Stimulated activated CD4-positive, alpha-beta T cell treated with anti-CD3 and anti-CD28 coated beads, TNF-alpha, amount 100 ng/mL, for 4 hours (primary cell): ENCODE measurements around the gene URB2.
A peak's percentile ranks its signal among the peaks of the same experiment; 100 is the strongest.

ENCODE experiments used
- DNase-seq, 3 experiments: peaks; one replicate each; pipeline ENCODE4 v3.0.0-alpha.2; 2020; ENCODE audit warnings: low read depth in 3 of 3

URB2 gene

DNA sequence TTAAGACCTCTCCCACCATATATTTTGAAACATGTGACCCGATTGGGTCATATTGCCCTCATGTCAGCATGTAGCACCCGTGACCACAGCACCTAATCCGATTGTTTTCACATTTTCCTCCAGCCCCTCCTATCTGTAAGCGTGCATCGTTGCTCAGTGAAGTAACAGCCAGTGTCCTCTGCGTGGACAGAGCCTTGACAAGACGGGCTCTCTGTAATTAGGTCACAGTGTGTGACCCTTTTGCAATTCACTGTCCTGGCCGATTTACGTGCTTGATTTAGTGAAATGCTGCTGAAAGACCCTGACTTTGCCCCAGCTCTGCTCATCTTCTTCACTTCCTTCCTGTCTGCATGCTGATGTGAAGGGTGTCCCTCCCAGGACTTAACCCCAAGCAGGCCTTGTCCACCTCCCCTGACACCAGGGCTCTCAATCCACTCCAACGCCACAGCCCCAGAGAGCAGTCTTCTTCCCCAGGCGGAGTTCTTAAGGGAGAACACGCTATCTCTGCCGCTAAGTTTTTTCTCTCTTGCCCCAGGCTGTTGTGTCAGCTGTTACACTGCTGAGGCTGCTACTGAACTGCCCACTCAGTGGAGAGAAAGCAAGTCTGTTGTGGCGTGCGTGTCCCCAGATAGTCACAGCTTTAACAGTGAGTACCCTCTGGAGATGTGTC, 19.4 kb downstream of the URB2 start:
- DNase-seq, result no peak

DNA sequence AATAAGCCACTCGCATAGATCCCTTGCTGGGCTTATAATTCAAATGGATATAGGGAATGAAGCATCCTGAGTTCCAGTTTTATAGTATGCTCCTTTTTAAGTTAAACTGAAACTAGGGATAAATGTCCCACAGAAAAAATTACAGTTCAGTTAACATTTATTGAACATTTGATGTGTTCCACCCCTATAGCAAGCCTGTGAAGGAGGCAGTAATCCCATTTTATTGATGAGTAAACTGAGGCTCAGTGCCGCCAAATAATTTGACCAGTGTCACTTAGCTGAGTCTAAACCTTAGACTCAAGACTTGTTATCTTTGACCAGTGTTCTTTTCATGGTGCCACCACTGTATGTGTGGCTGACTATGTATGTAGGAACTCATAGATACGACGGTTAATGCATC, 22.4 kb downstream of the URB2 start:
- no peak for DNase-seq

DNA sequence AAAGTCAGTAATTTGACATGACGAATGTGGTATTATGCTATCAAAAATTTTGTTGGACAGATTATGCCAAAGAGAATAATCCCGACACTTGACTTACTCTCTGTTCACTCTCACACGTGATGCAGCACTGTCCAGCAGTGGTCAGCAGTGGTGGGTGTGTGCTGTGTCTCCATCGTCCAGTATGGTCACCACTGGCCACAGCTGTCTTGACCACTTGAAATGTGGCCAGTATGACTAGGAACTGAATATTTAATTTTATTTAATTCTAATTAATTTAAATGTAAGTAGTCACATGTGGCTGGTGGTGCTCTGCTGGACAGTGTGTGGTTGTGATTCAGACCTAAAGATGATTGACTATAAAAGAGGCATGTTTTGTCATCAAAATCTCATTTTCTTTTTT, 24.0 kb downstream of the URB2 start:
- no peak for DNase-seq

DNA sequence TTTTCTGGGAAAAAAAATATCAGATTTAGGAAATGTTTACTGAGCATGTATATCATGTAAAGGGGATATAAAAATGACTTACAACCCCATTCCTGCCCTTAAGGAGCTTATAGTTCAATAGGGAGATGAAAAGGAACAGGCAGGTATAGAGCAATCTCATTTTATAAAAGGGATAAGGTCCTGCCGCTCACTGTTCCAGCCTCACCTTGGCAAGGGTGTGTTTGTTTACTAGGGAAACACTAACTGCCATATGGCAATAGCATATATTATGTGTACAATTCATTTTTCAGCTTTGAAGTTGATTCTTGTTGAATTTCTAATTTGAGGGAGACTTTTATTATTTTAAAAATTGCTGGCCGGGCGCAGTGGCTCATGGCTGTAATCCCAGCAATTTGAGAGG, 25.5 kb downstream of the URB2 start:
- DNase-seq, result no peak

DNA sequence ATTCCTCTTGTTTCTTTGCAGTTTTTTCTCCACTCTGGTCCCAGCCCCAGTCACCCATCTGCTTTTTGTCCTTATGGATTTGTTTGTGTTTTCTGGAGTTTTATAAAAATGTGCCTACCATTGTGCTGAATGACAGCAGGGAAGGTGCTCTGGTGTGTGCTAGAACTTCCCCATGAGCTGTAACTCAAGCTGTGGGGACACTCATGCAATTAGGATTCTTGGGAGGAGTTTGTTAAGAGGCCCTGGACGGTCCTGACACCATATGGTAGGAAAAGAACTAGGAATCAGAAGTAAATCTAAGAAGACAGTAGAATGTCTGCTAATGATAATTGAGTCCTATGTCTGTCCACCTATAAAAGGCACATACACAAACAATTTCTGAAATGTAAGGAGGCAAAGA, 27.4 kb downstream of the URB2 start:
- DNase-seq, result no peak

DNA sequence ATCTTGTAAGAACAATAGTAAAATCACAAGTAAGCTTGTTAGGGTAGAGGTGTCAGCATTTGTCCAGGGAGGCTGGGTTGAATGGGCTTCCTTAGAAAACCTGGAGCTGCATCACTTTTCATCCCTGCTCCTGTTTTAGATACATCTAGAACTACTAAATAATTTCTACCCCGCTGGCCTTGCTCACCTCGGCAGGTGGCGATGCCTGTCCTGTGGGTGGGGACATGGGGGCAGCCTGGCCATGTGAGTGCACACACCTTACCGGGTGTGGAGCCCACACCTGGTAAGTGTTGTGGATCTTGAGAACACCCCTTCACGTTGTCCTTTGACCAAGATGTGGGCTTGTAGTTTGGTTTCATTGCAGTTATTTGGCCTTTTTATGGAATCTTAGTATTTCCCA, 29.7 kb downstream of the URB2 start:
- no peak for DNase-seq

DNA sequence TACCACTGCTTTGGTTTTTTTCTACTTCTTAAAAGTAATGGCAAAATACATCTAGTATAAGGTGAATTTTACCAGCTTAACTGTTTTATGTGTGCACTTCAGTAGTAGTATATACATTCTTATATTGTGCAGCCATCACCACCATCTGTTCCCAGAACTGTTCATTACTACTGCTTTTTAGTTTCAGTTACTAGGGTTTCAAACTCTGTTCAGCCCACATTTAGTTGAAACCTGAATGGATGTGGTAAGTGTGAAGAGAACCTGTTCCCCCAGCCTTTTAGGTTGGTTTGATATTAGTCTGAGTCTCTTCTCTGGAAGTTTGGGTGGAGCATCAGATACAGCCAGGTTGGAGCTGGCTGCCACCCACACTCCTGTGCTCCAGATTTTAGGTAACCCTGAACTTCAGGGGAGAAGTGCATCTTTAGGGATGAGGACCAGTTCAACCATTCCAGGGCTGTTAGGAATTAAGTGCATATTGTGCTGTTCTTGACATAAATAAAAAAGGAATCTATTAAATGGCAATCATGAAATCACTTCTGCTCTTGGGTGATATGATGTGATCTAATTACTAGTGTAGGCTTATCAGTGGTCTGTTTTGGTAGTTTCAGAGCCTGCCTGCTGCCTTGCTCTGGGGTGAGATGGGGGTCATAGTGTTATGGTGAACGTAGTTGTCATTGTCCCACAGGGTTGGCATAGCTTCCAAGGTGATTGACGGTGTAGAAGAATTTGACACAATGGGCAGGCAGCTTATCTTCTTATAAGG, 32.1 kb downstream of the URB2 start:
- no peak for DNase-seq

DNA sequence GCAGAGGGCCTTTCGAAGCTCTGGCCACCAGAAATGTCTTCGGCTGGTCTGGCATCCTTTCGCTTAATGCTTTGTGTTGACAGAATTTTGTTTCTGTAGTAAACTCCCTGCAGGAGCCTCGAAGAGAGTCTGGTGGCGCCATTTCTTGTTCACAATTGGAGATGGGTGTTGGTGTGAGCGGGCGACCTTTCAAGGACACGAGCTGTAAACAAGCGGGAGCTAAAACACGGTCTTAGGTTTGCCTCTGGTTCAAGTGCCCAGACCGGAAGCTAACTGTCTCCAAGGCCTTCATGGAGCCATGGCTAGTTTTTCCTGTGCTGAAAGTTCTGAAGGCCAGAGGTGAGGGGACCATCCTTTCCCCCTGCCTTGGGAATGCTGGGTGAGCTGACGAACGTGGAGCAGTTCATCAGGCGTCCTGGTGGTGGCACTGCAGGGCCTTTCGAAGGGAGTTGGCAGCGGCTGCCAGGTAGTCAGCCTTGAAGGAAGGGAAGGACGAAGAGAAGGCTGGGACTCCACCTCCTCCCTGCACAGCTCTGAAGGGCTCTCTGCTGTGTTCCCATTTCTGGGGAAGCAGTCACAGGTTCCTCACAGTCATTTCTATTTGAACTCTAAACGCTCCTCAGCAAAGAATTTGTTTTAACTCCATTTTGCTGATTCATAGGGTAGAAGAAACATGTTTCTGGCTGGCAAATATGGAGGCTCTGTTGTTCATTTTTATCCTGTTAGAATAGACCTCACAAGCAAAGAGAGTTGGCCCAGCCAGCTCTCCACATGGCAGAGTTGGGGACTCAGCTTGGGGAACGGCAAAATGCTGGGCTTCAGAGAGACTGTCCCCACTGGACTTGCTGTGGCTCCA, 35.2 kb downstream of the URB2 start:
- DNase-seq, result peak; percentile 42 to 56 (median 49)

DNA sequence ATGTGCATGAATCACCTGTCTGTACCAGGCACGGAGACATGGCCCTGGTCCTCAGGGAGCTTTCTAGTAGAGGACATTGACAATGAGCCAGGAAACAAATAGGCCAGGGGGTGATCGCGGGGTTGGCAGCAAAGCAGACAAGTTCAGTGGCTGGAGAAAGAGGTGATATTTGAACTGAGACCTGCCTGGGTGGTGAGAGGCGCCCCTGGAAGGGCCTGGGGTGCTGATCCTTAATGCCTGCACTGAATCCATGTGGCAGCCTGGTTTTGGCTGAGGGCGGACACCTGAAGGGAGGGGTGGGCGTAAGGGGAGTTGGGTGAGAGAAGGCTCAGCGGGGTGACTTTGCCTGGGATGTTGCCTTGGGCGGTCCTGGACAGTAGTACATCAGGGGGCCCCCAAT, 35.9 kb downstream of the URB2 start:
- DNase-seq, result no peak

DNA sequence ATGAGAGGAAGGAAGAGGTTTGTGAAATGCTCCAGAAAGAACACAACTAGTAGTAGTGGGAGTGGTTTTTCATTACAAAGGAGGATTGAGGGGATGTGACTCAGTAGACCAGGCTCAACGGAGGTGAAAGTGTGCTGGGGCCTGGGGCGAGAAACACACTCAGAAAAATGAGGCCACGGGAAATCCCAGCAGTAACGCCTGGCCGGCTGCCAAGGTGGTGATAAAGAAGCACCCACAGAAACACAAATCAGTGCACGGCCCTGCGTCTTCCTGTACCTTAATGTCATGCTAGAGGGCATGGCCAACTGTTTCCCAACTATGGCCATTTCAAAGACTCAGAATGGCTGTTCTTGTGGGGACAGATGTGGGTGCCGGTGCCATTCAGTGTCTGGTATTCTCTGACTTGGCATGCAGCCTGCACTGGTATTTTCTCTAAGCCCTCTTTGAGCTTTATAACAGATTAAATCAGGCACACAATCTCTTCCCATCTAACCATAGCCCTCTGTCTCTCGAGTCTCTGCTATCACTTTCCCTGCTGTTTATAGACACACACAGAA, 38.2 kb downstream of the URB2 start:
- peak; percentile 71 to 80 (median 75) for DNase-seq

DNA sequence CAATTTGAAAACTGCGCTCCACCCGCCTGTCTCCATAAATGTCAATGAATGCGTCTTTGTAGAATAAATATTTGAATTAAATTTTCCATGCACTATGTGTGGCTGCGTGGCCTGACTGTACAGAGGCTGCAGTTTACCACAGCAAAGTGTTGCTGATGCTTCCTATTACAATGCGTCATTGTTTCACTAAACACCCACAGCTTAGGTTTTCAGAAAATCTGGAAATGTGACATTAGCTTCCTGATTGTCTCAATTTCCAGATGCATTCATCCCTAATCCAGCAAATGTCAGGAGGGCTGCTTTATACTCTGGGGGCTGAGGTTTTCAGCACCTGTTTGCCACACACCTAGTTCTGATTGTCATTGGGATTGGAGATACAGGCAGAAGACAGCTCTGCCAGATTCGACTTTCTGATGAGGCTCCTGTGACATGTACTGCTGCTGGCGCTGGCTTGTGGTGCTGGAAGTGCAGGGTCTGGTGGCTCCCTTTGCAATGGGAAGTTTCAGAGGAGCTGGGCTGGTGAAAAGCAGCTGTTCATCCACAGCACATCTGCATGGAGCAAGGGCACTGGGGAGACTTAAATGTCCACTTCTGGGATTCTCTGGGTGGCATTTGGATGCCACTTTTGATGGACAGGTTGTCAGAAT, 40.0 kb downstream of the URB2 start:
- no peak for DNase-seq

DNA sequence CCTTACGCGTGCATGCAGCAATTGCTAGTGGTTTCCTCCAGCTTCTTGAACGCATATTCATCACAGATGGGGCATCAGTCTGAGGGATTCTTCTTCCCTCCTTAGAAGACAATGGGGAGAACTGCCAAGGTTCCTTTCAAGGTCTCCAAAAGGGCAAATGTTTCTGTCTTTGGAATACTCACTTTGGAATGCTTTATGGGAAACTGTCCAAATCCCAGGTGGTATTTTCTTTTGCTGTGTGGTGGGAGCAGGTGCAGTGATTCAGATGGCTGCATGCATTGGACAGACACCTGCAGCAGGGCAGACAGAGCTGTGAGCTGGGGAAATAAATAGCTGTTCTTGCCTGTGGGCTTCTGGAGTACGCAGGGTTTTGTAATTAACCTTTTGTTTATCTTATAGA, 40.5 kb downstream of the URB2 start:
- DNase-seq, result no peak

DNA sequence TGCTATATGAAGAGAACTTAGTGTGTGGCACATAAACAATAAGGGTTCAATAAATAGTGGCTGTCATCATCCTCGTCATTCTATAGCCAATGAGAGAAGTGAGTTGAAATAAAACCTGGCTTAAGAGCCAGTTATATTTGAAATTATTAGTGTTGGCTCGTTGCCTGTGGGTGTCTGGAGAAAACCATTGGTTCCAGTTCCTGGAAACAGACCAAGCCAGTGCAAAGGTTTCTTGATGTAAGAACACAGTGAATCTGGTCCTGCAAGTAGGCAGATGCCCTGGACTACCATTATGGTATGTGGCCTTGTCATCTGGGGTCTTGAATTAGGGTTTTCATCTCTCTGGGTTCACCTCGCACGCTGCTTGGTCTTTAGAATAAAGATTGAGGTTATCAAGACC, 43.3 kb downstream of the URB2 start:
- DNase-seq, result no peak

DNA sequence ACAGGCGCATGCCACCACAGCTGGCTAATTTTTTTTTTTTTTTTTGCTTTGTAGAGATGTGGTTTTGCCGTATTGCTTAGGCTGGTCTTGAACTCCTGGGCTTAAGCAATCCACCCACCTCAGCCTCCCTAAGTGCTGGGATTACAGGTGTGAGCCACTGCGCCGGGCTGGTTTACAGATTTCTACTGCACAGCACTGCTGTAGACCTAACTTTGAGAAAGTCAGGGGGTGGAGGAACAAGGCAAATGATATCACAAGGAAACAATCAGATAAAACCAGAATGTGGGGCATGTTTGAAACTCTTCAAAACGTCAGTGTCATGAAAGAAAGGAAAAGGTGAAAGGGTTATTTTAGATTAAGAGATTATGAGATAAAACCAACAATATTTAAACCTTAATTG, 45.3 kb downstream of the URB2 start:
- no peak for DNase-seq

DNA sequence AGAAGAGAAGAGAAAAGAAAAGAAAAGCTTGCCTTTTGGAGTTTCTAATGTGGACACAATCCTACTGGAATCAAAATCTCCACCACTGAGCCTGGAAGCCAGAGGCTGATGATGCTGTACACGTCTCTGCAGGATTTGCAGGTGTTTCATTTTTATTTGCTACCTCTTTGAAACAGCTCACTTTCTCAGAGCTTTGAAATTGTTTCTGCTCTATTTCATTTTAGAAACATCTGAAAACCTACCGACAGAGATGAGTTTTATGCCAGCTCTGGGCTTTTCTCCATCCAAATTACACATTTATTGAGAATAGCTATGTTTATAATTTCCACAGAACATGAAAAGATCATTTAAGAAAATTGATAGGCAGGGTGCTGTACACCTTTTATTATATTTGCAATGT, 46.2 kb downstream of the URB2 start:
- no peak for DNase-seq

DNA sequence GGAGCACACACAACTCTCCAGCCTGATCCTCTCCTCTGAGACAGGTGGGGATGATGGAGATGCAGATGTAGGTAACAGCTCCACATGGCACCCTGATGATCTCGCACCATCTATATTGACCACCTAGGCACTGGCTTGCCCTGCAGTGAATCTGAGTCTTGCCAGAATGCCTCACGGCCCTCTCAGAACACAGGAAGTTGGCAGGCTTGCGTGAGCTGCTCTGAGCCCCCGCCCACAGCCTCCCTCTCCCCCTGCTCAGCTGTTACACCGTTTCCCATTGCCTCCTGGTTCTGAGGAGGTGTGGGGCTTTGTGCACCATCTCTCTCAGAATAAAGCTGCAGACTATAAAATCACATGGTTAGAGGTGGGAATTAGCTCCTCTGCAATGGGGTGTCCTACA, 48.0 kb downstream of the URB2 start:
- DNase-seq, result no peak

DNA sequence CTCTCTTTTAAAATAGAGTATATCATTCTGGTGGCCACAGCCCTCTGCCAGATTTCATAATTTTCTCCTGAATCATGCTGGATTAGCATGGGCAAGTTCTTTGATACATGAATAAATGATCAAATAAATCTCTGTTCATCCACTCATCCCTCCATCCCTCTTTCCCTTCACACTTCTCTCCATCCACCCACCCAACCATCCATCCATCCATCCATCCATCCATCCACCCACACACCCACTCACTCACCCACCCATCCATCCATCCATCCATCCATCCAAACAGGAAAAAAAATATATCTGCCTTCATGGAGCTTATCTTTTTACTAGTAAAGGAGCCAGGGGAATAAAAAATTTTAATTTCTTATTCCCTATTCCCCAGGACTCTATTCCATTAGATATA, 49.3 kb downstream of the URB2 start:
- no peak for DNase-seq

DNA sequence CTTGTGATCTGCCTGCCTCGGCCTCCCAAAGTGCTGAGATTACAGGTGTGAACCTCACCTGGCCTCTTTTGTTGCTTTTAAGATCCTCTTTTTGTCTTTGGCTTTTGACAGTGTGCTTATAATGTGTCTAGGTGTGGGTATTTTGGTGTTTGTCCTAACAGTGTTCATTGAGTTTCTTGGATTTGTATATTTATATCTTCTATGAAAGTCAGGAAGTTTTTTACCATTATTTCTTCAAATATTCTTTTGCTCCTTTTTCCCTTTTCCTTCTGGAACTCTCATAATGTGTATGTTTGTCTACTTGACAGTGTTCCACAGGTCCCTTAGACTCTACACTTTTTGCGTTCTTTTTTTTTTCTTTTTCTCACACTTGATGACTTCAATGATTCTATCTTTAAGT, 59.1 kb downstream of the URB2 start:
- DNase-seq, result no peak

DNA sequence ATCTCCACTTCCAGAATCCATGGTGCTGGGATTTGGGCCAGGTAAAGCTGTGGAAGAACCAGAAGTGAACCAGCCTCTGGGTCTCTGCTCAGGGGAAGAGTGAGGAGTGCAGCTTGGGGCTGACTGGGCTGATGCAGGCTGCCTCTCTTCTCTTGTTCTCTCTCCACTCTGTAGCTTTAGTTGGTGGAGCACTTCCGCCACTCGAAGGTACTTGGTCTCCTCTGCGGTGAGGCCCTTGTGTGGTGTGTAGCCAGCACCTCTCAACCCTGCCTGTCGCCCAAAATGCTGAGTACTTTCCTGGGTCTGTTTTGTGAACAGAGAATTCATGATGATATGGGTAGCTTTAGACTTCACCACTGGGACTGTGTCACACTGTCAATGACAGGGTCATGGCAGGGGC, 63.2 kb downstream of the URB2 start:
- DNase-seq, result no peak

DNA sequence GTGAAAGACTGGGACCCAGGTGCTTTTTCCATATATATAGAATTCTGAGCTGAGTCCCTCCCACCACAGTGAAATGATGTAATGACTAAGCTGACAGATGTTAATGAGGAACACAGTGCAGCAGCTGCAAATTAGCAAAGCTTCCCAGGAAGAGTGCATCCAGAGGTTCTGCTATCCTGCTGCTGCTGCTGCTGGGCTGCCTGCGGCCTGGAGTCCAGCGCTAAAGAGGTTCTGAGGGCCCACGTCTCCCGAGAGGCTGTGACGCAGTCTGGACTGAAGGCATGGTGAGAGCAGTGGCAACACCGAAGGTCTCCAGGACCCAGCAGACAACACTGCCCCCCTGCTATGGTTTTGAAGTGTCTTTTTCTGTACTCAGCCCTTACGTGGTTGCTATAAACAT, 63.9 kb downstream of the URB2 start:
- no peak for DNase-seq

DNA sequence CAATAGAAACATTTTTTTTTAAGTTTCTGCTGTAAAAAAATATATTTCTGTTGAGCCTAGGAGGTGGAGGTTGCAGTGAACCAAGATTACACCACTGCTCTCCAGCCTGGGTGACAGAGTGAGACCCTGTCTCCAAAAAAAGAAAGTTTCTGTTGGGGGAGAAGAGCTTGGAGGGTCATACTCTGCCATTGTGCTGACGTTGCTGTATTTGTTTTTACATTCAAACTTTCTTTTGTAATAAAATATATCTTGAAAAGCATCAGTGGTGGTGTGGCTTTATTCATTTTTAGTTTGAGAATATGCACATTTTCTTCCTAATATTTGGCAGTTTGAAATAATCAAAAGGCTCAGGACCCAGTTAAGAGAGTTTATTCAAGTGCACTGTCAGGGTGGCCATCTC, 64.6 kb downstream of the URB2 start:
- no peak for DNase-seq

DNA sequence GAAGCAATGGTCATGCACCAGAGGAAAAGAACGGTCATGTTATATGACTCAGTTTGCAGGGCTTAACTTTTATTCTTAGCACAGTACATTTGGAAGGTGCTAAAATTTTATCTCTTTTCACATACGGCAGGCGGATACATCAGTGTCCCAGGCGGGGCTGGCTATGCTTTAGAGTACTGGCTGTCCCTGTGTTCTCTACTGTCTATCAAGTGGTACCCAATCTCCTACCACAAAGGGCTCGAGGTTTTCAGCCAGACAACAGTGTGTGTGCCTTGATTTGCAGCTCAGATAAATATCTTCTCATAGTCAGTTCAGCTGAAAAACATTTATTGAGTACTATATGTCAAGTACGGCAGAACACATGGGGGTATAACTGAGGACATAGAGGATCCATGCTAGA, 65.3 kb downstream of the URB2 start:
- DNase-seq, result no peak
